ENCODE data around the gene UTS2R.

DNA sequence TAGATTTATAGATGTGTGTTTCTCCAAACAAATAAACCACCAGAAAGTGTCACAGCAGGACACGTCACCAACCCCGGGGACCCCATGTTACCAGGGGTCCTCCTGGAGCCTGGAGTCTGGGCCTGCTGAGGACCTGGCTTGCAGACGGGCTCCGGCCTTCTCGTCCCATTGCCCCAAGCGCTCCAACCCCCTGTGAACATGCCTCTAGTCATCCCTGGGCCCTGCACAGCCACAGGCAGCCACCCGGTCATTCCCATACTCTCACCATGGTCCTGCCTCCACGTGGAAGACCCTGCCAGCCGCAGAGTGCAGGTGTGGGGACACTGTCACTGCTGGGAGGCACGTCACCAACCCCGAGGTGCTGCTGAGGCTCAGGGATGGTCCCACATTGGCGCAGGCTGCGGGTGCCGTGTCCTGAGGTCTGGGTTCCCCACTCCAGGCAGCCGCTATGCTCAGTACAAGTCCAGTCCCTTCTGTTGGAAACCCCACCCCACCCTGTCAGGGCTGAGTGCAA, 42.5 kb upstream of the UTS2R start:
- no peak for TF ChIP-seq CTCF (IDR thresholded peaks at IDR 0.05; ENCODE audit: insufficient read depth, low read length)
- TF ChIP-seq POLR2AphosphoS5 (IDR thresholded peaks at IDR 0.05; ENCODE audit: low read depth) = no peak

Data from HL-60 (cell line).